Measurements from ENCODE around the gene PPP1R3F.
"Not testable (repeated sequence)": the region's sequence is repeated elsewhere in the genome, so short reads cannot be mapped to it uniquely, and the experiment has no call there.

Gene PPP1R3F

DNA sequence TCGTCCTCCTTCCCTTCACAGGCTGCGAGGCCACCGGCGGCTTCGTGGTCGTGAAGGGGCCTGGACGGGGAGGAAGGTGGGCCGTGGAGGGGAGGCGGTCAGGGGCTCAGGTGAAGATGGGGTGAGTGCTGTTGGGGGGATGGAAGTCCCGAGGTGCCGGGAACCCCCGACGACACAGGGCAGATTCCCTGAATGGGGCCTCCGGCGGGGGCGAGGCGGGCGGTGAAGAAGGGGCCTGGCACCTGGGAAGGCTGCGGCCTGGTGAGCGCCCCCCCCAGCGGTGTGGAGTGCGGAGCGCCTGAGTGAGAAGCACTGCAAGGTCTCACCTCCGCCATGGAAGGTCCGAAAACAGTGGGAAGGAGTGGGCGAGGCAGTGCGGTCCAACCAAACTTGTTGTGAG, 52.7 kb downstream of the PPP1R3F start:
- not testable (repeated sequence) for DNase-seq

DNA sequence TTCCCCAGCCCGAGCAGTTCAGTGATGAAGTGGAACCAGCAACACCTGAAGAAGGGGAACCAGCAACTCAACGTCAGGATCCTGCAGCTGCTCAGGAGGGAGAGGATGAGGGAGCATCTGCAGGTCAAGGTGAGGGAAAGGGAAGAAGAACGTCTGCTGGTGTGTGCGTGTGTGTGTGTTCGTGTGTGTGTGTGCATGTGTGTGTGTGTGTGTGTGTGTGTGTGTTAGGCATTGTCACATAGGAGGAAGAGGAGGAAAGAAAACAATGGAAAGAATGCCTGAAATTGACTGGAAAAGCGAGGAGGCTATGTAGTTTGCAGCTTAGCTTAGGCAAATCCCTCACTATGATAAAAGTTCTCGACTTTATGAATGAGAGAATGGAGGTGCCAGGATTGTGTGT, 54.1 kb downstream of the PPP1R3F start:
- DNase-seq = not testable (repeated sequence)

DNA sequence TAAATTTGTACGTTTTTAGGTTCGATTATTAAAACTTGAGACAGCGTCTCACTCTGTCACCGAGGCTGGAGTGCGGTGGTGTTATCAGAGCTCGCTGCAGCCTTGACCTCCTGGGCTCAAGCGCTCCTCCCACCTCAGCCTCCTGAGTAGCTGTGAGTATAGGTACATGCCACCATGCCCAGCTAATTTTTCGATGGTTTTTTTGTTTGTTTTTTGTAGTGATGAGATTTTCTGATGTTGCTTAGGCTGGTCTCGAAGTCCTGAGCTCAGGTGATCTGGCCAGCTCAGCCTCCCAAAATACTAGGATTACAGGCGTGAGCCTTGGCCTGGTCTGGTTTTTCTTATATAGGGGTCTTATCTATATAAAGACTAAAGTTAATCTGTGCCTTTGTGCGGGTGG, 60.8 kb downstream of the PPP1R3F start:
- not testable (repeated sequence) for DNase-seq

DNA sequence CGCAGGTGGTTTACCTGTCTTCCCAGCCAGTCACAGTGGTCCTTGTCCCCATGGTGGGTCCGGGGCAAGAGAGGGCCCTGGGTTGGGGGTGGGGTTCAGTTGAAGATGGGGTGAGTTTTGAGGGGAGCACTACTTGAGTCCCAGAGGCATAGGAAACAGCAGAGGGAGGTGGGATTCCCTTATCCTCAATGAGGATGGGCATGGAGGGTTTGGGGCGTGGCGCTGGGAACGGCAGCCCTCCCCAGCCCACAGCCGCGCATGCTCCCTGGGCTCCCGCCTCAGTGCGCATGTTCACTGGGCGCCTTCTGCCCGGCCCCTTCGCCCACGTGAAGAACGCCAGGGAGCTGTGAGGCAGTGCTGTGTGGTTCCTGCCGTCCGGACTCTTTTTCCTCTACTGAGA, 61.7 kb downstream of the PPP1R3F start, which contains the start of gene GAGE13:
Gene GAGE13 (plus strand): TSS at position 301 of the 400 bp plus-strand sequence. CDS start 1,156 bp downstream, outside the sequence.
- DNase-seq = not testable (repeated sequence)

DNA sequence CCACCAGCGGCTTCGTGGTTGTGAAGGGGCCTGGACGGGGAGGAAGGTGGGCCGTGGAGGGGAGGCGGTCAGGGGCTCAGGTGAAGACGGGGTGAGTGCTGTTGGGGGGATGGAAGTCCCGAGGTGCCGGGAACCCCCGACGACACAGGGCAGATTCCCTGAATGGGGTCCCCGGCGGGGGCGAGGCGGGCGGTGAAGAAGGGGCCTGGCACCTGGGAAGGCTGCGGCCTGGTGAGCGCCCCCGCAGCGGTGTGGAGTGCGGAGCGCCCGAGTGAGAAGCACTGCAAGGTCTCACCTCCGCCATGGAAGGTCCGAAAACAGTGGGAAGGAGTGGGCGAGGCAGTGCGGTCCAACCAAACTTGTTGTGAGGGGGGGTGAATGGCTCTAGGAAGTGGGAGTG, 62.2 kb downstream of the PPP1R3F start:
- DNase-seq = not testable (repeated sequence)

Measured in NCI-H526 (cell line).